Amygdala (tissue), 56 donors: ENCODE results near the gene TMEM87A.
"Not testable (repeated sequence)": the region's sequence is repeated elsewhere in the genome, so short reads cannot be mapped to it uniquely, and the experiment has no call there.

Experiments used
- DNase-seq, 56 donors: peaks; one replicate each; lab custom pipeline; 2025; lab: John Stamatoyannopoulos, UW

Gene TMEM87A, protein sequence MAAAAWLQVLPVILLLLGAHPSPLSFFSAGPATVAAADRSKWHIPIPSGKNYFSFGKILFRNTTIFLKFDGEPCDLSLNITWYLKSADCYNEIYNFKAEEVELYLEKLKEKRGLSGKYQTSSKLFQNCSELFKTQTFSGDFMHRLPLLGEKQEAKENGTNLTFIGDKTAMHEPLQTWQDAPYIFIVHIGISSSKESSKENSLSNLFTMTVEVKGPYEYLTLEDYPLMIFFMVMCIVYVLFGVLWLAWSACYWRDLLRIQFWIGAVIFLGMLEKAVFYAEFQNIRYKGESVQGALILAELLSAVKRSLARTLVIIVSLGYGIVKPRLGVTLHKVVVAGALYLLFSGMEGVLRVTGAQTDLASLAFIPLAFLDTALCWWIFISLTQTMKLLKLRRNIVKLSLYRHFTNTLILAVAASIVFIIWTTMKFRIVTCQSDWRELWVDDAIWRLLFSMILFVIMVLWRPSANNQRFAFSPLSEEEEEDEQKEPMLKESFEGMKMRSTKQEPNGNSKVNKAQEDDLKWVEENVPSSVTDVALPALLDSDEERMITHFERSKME

DNA sequence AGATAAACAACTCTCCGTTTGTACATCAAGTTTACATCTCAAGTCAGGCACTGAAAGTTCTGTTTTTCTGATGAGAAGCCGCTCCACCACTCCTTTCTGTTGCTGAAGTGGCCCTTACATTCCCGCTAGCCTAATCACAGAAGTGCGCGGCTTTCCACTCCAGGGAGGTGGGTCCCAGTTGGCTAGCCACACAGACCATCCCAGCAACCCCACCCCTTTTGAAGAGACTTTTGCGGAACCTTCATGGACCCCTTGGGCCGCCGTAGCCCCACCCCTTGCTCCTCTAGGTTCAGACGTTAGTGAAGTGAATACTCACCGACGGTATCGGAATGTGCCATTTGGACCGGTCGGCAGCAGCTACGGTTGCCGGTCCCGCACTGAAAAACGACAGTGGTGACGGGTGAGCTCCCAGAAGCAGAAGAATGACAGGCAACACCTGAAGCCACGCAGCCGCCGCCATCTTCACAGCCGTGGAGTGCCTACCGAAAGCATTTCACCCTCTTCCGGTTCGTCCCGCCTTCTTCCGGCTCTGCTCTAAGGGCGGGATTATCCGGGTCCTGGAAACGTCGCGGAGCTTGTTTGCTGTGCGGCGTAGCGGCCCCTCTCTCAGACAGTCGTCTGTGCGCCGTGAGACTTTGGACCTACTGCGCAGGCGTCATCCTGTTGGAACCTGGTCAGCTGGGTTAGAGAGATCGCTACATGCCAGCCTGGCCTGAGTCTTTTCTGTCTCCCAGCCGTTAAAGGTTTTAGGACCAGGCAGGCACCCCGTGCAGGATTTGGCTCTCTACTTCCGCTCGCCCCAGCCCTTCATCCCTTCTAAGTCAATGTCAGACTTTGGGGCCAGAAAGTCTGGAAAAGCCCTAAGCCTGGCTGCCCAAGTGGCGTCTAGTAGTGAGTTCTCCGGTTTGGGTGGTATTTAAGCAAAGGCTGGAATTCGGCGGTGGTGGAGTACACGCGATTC, at the start of gene TMEM87A, which contains the start of gene GANC:
Gene TMEM87A, minus strand, starts transcription at position 495 of the 961 bp plus-strand sequence. Its CDS starts 35 bp downstream, at position 460.
Gene GANC, plus strand, starts transcription at position 263 of the 961 bp plus-strand sequence. CDS start 1,281 bp downstream, outside the sequence.
- DNase-seq: peak; percentile 87 to 99 (median 97)

DNA sequence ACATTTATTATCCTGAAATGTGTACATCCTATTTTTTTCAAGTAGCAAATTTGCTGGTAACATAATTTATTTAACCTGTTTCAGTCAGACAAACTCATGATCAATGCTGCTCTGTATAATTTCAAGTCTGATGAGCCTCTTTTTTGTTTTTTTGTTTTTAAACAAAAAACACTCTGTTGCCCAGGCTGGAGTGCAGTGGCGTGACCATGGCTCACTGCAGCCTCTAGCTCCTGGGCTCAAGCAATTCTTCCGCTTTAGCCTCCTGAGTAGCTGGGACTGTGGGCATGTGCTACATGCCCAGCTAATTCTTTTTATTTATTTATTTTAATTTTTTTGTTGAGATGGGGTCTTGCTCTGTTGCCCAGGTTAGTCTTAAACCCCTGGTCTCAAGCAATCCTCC, 46.0 kb upstream of the TMEM87A start:
- no peak for DNase-seq

DNA sequence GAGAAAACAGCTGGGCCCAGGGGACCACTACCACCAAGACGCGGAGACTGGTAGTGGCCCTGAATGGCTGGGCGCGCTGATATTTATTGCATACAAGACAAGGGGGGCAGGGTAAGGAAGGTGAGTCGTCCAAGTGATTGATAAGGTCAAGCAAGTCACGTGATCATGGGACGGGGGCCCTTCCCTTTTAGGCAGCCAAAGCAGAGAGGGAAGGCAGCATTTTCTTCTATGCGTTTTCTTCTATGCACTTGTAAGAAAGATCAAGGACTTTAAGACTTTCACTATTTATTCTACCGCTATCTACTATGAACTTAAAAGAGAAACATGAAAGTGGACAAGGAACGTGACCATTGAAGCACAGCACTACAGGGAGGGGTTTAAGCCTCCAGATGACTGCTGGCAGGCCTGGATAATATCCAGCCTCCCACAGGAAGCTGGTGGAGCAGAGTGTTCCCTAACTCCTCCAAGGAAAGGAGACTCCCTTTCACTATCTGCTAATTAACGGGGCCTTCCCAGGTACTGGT, 43.1 kb upstream of the TMEM87A start:
- DNase-seq: not testable (repeated sequence)

DNA sequence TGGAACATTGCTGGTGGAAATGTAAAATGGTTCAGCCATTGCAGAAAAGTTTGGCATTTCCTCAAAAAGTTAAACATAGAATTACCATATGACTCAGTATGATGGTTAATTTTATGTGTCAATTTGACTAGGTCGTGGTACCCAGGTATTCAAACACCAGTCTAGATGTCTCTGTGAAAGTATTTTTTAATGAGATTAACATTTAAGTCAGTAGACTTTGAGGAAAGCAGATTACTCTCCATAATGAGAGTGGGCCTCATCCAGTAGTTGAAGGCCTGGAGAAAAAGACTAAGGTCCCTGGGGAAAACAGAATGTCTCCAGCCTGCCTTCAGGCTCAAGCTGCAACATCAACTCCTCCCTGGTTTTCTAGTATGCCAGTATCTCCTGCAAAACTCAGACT, 42.3 kb upstream of the TMEM87A start:
- DNase-seq: no peak

DNA sequence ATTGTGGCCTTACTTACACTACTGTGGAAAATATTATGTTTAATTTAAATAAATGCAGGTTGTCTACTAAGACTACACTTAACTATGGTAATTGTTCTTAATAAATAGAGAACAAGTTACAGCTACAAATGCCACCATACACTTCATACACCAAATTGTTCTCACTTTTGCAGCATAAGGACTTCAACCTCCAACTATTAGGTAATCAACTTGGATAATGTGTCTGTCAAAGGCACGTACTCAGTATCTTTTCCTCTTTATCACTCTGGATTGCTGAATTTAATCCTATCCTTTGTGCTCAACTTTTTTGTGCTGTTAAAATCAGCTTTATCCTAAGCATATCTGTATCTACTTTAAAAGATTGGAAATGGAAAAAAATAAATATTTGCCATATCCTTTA, 41.6 kb upstream of the TMEM87A start:
- no peak for DNase-seq

DNA sequence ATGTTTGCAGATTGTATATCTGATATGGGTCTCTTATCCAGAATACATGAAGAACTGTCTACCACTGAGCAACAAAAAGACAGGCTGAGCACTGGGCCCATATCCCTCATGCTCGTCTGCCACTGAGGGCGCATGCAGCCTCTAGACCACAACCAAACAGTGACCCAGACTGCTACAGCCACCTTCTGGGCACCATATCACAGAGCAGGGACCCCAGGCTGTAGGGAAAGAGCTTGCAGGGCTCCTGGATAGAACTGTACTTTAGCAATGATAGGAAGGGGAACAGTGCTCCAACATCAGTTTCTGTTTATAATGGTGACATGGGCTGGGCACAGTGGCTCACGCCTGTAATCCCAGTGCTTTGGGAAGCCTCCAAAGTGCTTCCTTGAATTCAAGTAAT, 40.2 kb upstream of the TMEM87A start:
- DNase-seq: peak in 1 of 56 donors; percentile 0

DNA sequence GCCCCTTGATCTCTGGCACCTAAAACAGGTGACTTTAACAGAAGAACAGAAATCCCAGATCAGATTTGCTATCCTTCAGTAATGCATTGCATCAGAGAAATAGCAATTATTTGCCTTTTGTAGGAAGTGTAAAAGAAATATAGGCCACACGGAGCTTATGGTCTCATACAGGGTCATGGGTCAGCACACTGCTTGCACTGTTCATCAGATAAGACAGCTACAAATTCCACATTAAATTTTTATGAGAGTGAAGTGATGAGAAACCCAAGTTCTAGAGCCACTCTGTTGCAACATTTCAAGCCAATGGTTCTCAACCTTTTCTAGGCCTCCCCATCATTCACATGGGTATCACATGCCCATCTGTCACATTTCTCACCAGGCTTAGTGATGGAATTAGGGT, 33.4 kb upstream of the TMEM87A start:
- DNase-seq: no peak

DNA sequence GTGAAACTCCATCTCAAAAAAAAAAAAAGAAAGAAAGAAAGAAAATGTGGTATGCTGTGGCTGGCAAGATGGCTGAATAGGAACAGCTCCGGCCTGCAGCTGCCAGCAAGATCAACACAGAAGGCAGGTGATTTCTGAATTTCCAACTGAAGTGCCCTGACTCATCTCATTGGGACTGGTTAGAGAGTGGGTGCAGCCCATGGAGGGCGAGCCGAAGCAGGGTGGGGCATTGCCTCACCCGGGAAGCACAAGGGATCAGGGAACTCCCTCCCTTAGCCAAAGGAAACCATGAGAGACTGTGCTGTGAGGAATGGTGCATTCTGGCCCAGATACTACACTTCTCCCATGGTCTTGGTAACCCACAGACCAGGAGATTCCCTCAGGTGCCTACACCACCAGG, 27.8 kb upstream of the TMEM87A start:
- not testable (repeated sequence) for DNase-seq

DNA sequence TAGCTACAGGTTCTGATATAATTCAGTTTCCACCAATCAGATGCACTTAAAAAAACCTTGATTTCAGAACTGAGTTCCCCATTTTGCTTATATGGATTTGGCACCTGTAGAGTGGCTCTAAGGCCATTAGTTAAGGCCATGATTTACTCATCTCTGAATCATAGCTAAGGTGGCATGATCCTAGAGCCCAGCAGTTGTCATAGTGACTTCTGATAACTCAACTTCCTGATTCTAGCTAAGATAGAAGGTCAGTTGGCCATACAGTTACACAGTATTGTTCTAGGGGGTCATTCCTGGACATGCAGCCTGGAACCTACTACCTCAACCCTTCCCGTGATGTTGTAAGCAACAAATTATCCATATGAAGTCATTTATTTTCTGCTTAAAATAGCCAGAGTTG, 15.9 kb upstream of the TMEM87A start:
- DNase-seq: no peak

DNA sequence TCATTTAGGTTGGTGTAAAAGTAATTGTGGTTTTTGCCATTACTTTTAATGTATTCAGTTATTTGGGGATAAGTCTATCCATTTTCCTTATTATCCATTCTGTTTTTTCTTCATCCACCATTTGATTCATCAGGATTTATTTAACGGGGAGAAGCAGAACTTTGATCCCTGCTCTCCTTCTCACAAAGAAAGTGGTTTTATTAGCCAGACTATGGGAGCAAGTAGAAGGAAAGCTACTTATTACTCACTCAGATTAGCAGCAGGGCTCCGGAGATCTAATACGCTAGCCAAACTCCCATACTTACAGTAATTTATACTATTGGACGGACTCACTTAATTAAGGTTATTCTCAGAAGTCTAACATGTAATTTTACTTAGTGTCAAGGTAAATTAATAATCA, 14.7 kb upstream of the TMEM87A start:
- DNase-seq: no peak

DNA sequence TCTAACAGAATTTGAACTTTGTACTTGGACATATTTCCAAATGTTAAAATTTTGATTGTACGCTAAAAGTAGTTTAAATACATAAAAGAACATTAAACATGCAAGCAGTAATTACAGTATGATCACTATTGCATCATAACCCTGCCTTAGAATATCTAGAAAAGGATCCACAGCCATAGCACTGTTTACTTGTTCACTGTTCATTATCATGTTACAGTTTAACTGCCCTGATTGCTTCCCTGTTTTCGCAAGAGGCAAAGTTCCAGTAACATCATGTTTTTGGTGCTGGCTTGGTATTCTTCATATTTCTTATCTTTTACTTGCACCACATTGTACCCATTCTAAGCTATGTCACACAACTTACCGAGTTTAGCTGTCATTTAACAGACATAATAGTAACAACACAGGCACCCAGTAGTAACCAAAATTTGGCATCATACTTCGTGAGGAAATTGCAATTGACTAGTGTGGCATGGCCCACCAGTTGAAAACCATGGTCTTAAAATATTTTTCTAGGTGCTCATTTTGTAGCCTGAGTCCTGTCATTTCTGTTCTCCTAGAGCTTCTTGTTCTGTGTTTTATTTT, 13.3 kb upstream of the TMEM87A start:
- DNase-seq: no peak

DNA sequence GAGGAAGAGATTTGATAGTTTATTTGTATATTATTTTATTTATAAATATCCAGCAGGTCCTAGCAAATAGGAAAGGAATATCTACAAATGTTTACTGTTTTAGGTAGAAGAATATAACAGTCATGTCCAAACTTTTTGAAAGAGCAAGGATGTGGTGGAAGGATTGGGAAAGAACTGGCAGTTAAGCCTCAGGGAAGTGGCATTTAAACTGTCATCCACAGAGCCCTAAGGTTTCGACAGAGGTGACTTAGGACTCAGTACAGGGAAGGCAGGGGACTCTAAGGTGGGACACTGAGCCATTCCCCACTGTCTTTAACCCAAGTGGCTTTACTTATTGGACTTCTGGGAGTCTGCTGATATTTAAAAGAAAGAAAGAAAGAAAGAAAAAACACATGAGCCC, 11.8 kb upstream of the TMEM87A start:
- DNase-seq: no peak

DNA sequence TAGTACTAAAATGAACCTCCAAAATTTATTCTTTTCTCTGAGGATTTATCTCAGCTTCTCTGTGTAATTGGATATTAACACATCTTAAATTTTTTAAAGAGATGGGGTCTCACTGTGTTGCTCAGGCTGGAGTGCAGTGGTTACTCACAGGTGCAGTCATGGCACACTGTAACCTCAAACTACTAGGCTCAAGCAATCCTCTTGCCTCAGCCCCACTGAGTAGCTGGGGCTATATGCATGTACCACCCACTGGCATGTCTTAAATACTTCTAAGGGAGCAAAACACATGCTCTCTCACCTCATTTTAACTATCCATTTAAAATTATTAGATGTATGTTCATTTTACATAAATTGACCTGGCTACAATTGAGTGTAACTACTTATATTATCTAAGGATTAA, 11.3 kb upstream of the TMEM87A start:
- DNase-seq: no peak

DNA sequence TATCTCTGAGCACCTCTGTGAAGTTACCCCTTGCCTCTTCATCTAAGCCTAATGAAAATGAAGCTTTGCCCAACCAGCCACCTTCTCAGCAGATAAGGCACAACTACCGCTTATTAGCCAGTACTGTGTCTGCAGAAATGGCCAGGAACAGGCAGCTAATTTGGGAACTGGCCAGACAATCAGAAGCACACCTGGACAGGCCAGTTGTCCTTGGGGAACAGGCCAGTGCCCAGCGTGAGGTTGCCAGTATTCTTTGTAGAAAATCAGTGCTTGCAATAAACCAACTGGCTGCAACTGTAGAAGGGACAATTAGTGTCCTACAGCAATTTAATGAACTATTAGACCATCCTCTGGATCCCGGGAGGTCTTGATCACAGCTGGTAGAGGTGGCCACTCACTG, 10.4 kb upstream of the TMEM87A start:
- no peak for DNase-seq

DNA sequence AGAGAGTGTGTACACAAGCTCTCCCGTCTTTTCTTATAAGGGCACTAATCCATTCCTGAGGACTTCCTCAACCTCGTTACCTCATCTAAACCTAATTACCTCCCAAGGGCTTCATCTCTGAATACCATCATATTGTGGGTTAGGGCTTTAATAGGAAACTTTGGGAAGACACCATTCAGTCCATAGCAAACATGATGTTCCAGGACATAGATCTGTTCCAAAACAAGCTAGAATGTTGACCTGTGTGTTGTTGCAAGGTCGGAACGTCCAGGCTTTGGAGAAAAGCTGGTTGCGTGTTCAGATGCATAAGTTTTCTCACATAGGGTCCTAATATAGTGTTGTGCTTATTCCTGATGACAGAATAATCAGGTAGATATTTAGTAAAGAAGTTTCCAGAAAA, 9.7 kb upstream of the TMEM87A start:
- no peak for DNase-seq

DNA sequence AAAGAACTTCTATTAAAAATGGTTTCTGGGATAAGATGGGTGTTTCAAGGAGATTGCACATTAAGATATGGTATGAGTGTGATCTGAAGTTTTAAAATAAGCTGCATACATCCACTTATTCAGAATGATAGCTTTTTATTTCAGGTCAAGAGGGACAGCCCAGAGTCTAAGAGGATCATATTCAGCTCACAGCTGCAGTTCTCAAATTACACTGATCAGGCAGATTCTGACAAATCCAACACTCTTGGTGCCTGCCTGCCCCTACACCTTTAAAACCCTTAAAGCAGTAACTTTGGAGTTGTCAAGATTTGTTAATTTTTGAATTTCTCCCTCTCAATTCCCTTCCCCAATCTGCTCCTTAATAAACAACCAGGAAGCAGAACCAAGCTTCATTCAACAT, 9.1 kb upstream of the TMEM87A start:
- no peak for DNase-seq

DNA sequence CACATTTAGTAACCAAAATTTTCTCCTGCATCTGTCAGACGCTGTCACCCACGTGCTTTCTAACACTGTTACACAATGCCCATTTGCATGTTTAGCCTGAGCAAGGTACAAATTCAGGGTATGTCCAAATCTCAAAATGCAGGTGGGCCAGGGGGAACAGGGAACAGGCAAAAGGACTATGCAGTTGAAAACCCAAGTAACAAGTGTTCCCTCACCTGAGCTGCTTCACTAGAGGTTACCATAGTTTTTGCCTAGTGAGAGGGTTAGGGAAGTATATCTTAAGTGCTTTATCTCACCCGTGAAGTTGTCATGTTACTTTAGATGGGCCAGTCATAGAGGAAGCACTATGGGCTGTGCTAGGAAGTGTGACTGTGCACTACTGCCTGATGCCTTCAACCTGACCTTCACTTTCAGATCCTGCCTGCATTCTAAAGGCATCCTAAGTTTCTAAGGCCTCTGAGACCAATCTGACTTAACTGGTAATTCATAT, 6.0 kb upstream of the TMEM87A start:
- no peak for DNase-seq

DNA sequence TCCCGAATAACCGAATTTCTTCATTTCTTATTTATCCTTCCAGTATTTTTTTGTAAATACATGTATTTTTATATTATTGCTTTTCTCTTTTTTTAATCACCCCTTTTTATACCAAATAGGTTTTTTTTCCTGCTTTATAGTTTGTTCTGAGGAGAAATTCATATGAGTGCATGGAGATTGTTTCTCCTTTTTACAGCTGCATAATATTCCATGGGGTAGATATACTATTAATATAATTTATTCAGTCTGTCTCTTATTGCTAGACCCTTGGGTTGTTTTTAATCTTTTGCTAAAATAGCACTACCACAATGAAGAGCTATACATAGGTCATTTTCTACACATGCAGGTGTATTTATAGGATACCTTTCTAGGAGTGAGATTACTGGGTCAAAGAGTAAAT, 3.5 kb upstream of the TMEM87A start:
- no peak for DNase-seq

DNA sequence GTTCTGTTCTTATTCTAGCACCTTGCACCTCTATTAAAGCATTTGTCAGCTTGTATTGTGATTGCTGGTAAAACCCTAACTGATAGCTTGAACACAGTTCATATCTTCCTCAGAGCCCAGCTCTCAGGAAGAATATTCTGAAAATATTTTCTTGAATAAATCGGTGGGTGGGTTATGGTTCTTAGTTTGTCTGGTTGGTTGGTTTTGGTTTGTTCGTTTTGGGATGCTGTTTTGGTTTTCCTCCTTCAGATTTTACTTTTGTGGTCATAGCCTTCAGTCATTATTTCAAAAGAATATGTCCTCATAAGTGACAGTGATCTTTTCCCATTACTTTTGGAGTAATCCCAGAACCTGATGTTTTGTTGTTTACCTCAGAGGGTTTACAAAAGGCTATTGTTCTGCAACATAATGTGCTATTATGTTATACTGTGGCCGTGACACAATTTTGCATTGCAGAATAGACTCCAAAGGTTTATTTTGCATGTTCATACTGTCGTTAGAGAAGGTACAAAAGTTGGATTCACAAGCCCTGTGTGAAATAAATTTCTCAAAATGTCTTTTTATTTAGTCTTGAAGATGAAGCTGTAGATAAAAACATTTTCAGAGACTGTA, 2.7 kb upstream of the TMEM87A start:
- DNase-seq: peak in 1 of 56 donors; percentile 8

DNA sequence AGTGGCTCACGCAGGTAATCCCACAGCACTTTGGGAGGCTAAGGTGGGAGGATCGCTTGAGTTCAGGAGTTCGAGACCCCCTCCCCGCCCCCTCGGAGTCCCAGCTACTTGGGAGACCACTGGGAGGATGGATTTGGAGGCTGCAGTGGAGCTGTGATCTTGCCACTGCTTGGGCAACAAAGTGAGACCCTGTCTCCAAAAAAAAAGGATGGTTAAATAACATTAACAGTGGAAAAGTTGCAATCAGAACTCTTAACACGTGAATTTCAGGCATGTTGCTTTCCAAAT, 1.4 kb upstream of the TMEM87A start:
- DNase-seq: no peak
